A549 treated with AZD9567 at 1 μM for 4 hours (cell line): ENCODE data around the gene ADGRL2. TPM values are rescaled to one million over a fixed set of nuclear protein-coding genes. Genes with fewer than 3 reads are reported as not detected.

Experiments used
- total RNA-seq: library from RNA; stranded (reverse); fragments of 200-300 nt; extraction: Qiagen RNA extraction; gene quantifications from 5 replicates; pipeline ENCODE4 v1.2.3, GENCODE V29; 2022; ENCODE audit not compliant: insufficient read depth

Gene ADGRL2
- 7.0 to 11.8 TPM (median 8.7 TPM) in 5 replicates for total RNA-seq

GRCh38 chr1:81800695-81801650, at the start of gene ADGRL2:
Gene ADGRL2, plus strand, starts transcription at chr1:81800934. Its CDS starts 36,051 bp downstream, at chr1:81836985.

